DOHH2 (cell line): Measurements from ENCODE around the gene DCST1.

Experiments used
- H3F3A ChIP-seq: fragments of 200-600 bp; sonication (generic), shearing (Covaris generic); 2 replicates; pipeline ENCODE4 v1.6.0; 2016; ENCODE audit warnings: antibody characterized with exemption, mild to moderate bottlenecking; ENCODE audit not compliant: control insufficient read depth, insufficient read depth
- H3K27ac ChIP-seq: fragments of 200-600 bp; sonication (generic); 2 replicates; pipeline ENCODE4 v1.5.1; 2014; ENCODE audit warnings: low read depth, mild to moderate bottlenecking, low read length, moderate library complexity
- H3K27me3 ChIP-seq: fragments of 200-600 bp; sonication (generic); 2 replicates; pipeline ENCODE4 v1.6.1; 2014; ENCODE audit warnings: mild to moderate bottlenecking, low read length, mixed read lengths; ENCODE audit not compliant: control insufficient read depth
- H3K36me3 ChIP-seq: fragments of 200-600 bp; sonication (generic); 2 replicates; pipeline ENCODE4 v1.6.1; 2014; ENCODE audit warnings: mild to moderate bottlenecking, low read length, moderate library complexity, mixed read lengths; ENCODE audit not compliant: control insufficient read depth
- H3K4me1 ChIP-seq: fragments of 200-600 bp; sonication (generic); 2 replicates; pipeline ENCODE4 v1.6.1; 2014; ENCODE audit warnings: mild to moderate bottlenecking, low read length, mixed read lengths; ENCODE audit not compliant: control insufficient read depth
- H3K4me2 ChIP-seq: fragments of 200-600 bp; sonication (generic); 2 replicates; pipeline ENCODE4 v1.6.0; 2014; ENCODE audit warnings: mild to moderate bottlenecking, low read length, moderate library complexity
- H3K4me3 ChIP-seq: fragments of 200-600 bp; sonication (generic); 2 replicates; pipeline ENCODE4 v1.5.1; 2014; ENCODE audit warnings: mild to moderate bottlenecking, low read length, mixed read lengths
- H3K79me2 ChIP-seq: fragments of 200-600 bp; sonication (generic); 2 replicates; pipeline ENCODE4 v1.6.1; 2014; ENCODE audit warnings: mild to moderate bottlenecking, low read length, mixed read lengths; ENCODE audit not compliant: control insufficient read depth
- H3K9me2 ChIP-seq: fragments of 200-600 bp; sonication (generic); replicated peaks from 2 replicates; pipeline ENCODE4 v1.6.1; 2014; ENCODE audit warnings: mild to moderate bottlenecking, low read length, mixed read lengths; ENCODE audit not compliant: control insufficient read depth
- H3K9me3 ChIP-seq: fragments of 200-600 bp; sonication (generic); 2 replicates; pipeline ENCODE4 v1.6.1; 2014; ENCODE audit warnings: antibody characterized with exemption, low read length, mixed read lengths; ENCODE audit not compliant: control insufficient read depth, insufficient read depth
- H4K20me1 ChIP-seq: fragments of 200-600 bp; sonication (generic); 2 replicates; pipeline ENCODE4 v1.6.0; 2014; ENCODE audit warnings: low read depth, mild to moderate bottlenecking, antibody characterized with exemption, low read length, moderate library complexity; ENCODE audit not compliant: control insufficient read depth, insufficient read depth
- CTCF ChIP-seq: fragments of 200-600 bp; sonication (generic); IDR thresholded peaks from one replicate; pipeline ENCODE4 v1.5.1; 2014; ENCODE audit warnings: antibody characterized with exemption, mild to moderate bottlenecking, low read depth, low read length; ENCODE audit not compliant: poor library complexity, severe bottlenecking
- EZH2phosphoT487 ChIP-seq: fragments of 200-600 bp; sonication (generic); IDR thresholded peaks from 2 replicates; pipeline ENCODE4 v1.6.1; 2017; ENCODE audit warnings: borderline replicate concordance, mild to moderate bottlenecking, antibody characterized with exemption, low read length, moderate library complexity, mixed read lengths

DCST1 gene

GRCh38 chr1:155009742-155010141 is 23.9 kb upstream of the DCST1 start:
- Histone ChIP-seq H3F3A (peaks cover 28% of the 10 kb centered on the region), H3K4me1 (peaks cover 90% of the 10 kb centered on the region), H3K9me2 (no peaks in the 10 kb centered on the region), H3K27me3 (no peaks in the 10 kb centered on the region), H3K36me3 (peaks cover 7% of the 10 kb centered on the region), H3K9me3 (no peaks in the 10 kb centered on the region), H3K4me3 (peak overlapping the region; percentile 27; the same call in 1 of the 2 replicates), H4K20me1 (no peaks in the 10 kb centered on the region), H3K4me2 (peak overlapping the region; percentile 53), H3K27ac (no peak overlapping the region), H3K79me2 (peaks cover 7% of the 10 kb centered on the region)
- TF ChIP-seq EZH2phosphoT487 (no peak), CTCF (no peak)

GRCh38 chr1:155010211-155010918 is 23.3 kb upstream of the DCST1 start:
- Histone ChIP-seq H3K79me2 (peaks cover 4% of the 10 kb centered on the region; the same call in 1 of the 2 replicates), H3K4me2 (peak overlapping the region; percentile 53), H3K9me2 (no peaks in the 10 kb centered on the region), H3K9me3 (no peaks in the 10 kb centered on the region), H3F3A (peaks cover 26% of the 10 kb centered on the region), H3K27ac (no peak overlapping the region), H3K27me3 (no peaks in the 10 kb centered on the region), H3K4me1 (peaks cover 90% of the 10 kb centered on the region), H3K36me3 (peaks cover 13% of the 10 kb centered on the region), H3K4me3 (peak overlapping the region; percentile 27; the same call in 1 of the 2 replicates), H4K20me1 (no peaks in the 10 kb centered on the region)
- TF ChIP-seq EZH2phosphoT487 = no peak
- TF ChIP-seq CTCF = no peak

GRCh38 chr1:155011004-155011416 is 22.6 kb upstream of the DCST1 start:
- H3K4me3 ChIP-seq = no peak overlapping the region
- no peaks in the 10 kb centered on the region for H3K9me2 ChIP-seq
- no peaks in the 10 kb centered on the region for H3K27me3 ChIP-seq
- peaks cover 23% of the 10 kb centered on the region for H3F3A ChIP-seq
- no peaks in the 10 kb centered on the region for H4K20me1 ChIP-seq
- H3K79me2 ChIP-seq = 0 out of 2 replicates have a peak, but pooled peaks cover 3% of the 10 kb centered on the region
- peaks cover 90% of the 10 kb centered on the region for H3K4me1 ChIP-seq
- H3K27ac ChIP-seq = no peak overlapping the region
- TF ChIP-seq CTCF (no peak), EZH2phosphoT487 (no peak)
- no peak overlapping the region; the same call in 1 of the 2 replicates for H3K4me2 ChIP-seq
- no peaks in the 10 kb centered on the region for H3K9me3 ChIP-seq
- peaks cover 19% of the 10 kb centered on the region for H3K36me3 ChIP-seq
